ENCODE data around the gene KSR1.

The KSR1 gene

DNA sequence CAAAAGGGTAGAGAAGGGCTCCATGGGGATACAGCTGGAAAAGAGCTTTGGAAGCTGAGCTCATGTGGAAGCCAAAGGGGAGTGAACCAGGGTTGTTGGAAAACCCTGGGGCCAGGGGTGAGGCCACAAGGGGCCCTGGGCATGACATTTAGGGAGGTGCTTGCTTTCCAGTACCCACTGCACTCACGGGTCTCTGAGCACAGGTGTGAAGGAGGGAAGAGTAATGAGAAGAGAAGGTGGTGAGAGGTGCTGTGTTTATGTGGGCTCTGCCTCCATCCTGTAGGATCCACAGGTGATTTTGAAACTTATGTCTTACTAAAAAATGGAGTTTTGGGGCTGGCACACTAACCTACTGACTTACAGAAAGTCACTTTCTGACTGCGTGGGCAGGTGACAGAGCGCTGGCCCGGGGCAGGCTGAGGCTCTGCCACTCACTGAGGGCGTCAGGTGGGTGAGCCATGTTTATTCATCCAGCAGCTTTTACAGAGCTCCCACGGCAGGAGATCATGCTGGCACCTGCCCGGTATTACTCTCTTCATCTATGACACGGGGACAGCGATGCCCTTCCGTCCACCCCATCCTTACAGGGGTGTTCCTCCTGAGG, 18.9 kb downstream of the KSR1 start:
- no peak overlapping the region for H2AFZ ChIP-seq (ENCODE audit: low read length)
- no peak overlapping the region for H3K9ac ChIP-seq (ENCODE audit: low read depth, low read length, poor library complexity)
- H2AK5ac ChIP-seq (ENCODE audit: low read depth, low read length): no peak overlapping the region
- H3K9me3 ChIP-seq (replicated peaks in 1 of 2; ENCODE audit: control insufficient read depth in 2 of 2, insufficient read depth in 1 of 2, low read depth in 1 of 2, low read length in 2 of 2): no peaks in the 10 kb centered on the region
- no peak for DNase-seq (ENCODE audit: low spot score)
- H3K27me3 ChIP-seq (ENCODE audit: control insufficient read depth in 3 of 3, insufficient read depth in 3 of 3, low read depth in 1 of 3, low read length in 3 of 3): no peaks in the 10 kb centered on the region
- H4K91ac ChIP-seq (ENCODE audit: low read depth, low read length, poor library complexity): no peak overlapping the region
- H2BK120ac ChIP-seq (ENCODE audit: low read depth, low read length): no peak overlapping the region
- no peak overlapping the region for H2BK5ac ChIP-seq (ENCODE audit: low read length)
- no CpG with 5 or more reads among the region's 10 CpGs for WGBS, 2 donors (ENCODE audit: extremely low coverage in 2 of 2, insufficient read length in 2 of 2, insufficient replicate concordance in 1 of 2)
- no peak overlapping the region for H3K14ac ChIP-seq (ENCODE audit: low read length)
- no peak overlapping the region for H3K23ac ChIP-seq (ENCODE audit: low read depth, low read length, poor library complexity)
- no peak overlapping the region for H3K4me2 ChIP-seq (ENCODE audit: insufficient read depth, low read length, poor library complexity, severe bottlenecking)
- no peak overlapping the region for H2BK12ac ChIP-seq (ENCODE audit: low read length)
- H3K36me3 ChIP-seq (replicated peaks in 1 of 2; ENCODE audit: control insufficient read depth in 2 of 2, insufficient read depth in 2 of 2, low read length in 2 of 2): no peaks in the 10 kb centered on the region
- H3K4ac ChIP-seq (ENCODE audit: low read length): no peak overlapping the region
- H3K18ac ChIP-seq (ENCODE audit: low read length): no peak overlapping the region
- no peak overlapping the region for H2BK15ac ChIP-seq (ENCODE audit: low read length)
- peaks cover 0 to 12% of the 10 kb centered on the region in 2 donors for H3K4me1 ChIP-seq (ENCODE audit: control insufficient read depth in 2 of 2, insufficient read depth in 1 of 2, low read depth in 1 of 2, low read length in 2 of 2)
- no peak overlapping the region for H3K27ac ChIP-seq (replicated peaks; ENCODE audit: low read length)
- H3K79me1 ChIP-seq (ENCODE audit: low read depth, low read length): peaks cover 9% of the 10 kb centered on the region
- no peak overlapping the region for H3K4me3 ChIP-seq (ENCODE audit: low read length in 2 of 2)
- H4K8ac ChIP-seq (ENCODE audit: low read depth, low read length): no peak overlapping the region

DNA sequence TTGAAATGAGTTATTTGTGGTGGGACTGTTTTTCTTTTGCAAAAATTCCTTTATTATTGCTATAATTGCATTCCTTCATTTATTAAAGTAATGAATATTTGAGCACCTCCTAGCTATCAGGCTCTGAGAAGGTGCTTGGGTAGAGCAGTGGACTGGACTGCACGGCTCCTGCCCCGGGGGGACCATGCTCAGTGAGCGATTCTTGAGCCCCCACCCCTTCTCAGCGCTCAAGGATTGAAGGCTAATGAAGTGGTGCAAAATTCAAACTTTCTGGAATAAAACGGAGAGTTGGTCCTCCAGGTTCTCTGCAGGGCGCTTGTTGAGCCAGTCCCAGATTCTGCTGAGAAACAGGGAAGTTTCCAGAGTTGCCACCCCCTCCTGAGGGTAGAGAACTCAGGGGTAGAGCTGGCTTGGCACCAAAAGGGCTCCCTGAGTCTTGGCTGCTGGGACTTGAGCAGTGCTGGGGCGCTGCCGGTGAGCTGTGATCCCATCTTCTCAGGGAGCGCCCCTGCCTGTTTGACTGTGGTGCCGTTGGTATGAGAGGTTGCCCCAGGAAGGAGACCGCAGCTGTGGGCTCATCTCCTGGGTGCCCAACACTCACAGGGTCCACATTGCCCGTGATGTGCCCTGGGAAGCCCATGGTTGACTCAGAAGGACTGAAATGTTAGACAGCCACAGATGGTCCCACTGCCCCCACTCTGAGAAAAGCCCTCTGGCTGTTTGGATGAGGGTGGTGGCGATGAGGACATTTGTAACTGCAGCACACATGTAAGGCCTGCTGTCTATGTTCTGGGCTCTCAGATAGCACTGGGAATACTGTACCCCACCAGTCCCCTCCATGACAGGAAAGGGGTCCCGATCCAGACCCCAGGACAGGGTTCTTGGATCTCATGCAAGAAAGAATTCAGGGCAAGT, 20.0 kb downstream of the KSR1 start:
- Histone ChIP-seq H3K18ac (ENCODE audit: low read length) (no peak overlapping the region), H2BK12ac (ENCODE audit: low read length) (no peak overlapping the region), H3K4me2 (ENCODE audit: insufficient read depth, low read length, poor library complexity, severe bottlenecking) (no peak overlapping the region), H3K23ac (ENCODE audit: low read depth, low read length, poor library complexity) (no peak overlapping the region), H3K27ac (replicated peaks; ENCODE audit: low read length) (no peak overlapping the region), H4K8ac (ENCODE audit: low read depth, low read length) (no peak overlapping the region), H3K14ac (ENCODE audit: low read length) (no peak overlapping the region), H4K91ac (ENCODE audit: low read depth, low read length, poor library complexity) (no peak overlapping the region), H2BK5ac (ENCODE audit: low read length) (no peak overlapping the region), H3K9ac (ENCODE audit: low read depth, low read length, poor library complexity) (no peak overlapping the region), H3K36me3 (replicated peaks in 1 of 2; ENCODE audit: control insufficient read depth in 2 of 2, insufficient read depth in 2 of 2, low read length in 2 of 2) (no peaks in the 10 kb centered on the region), H3K79me1 (ENCODE audit: low read depth, low read length) (peaks cover 9% of the 10 kb centered on the region), H3K4ac (ENCODE audit: low read length) (no peak overlapping the region), H2BK15ac (ENCODE audit: low read length) (no peak overlapping the region), H3K4me1 (ENCODE audit: control insufficient read depth in 2 of 2, insufficient read depth in 1 of 2, low read depth in 1 of 2, low read length in 2 of 2) (peaks cover 0 to 12% of the 10 kb centered on the region in 2 donors), H3K27me3 (ENCODE audit: control insufficient read depth in 3 of 3, insufficient read depth in 3 of 3, low read depth in 1 of 3, low read length in 3 of 3) (no peaks in the 10 kb centered on the region), H2AK5ac (ENCODE audit: low read depth, low read length) (no peak overlapping the region), H2BK120ac (ENCODE audit: low read depth, low read length) (no peak overlapping the region), H2AFZ (ENCODE audit: low read length) (no peak overlapping the region), H3K4me3 (ENCODE audit: low read length in 2 of 2) (no peak overlapping the region), H3K9me3 (replicated peaks in 1 of 2; ENCODE audit: control insufficient read depth in 2 of 2, insufficient read depth in 1 of 2, low read depth in 1 of 2, low read length in 2 of 2) (no peaks in the 10 kb centered on the region)
- DNase-seq (ENCODE audit: low spot score): no peak
- no CpG with 5 or more reads among the region's 14 CpGs for WGBS, 2 donors (ENCODE audit: extremely low coverage in 2 of 2, insufficient read length in 2 of 2, insufficient replicate concordance in 1 of 2)

DNA sequence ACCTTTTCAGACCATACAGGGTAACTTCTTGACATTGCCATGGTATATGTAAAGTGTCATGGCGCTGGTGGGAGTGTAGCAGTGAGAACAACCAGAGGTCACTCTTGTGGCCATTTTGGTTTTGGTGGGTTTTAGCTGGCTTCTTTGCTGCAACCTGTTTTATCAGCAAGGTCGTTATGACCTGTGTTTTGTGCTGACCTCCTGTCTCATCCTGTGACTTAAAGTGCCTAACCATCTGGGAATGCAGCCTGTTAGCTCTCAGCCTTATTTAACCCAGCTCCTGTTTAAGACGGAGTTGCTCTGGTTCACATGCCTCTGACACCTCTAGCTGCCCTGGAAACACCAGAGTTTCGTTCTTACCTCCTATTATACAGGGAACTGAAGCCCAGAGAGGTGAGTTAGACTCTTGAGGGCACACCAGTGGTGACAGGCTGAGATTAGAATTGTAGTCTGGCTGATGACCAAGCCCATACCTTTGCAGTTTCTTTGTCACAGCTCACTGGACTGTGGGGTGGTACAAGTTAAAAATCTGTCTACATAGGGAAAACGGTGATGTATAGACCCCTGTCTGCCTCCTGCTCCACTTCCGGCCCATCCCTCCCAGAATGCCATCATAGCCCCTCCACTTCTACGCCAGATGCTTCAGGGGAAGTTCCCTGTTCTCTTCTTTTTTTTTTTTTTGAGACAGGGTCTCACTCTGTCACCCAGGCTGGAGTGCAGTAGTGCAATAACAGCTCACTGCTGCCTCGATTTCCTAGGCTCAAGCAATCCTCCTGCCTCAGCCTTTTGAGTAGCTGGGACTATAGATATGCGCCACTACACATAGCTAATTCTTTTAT, 21.0 kb downstream of the KSR1 start:
- H2AK5ac ChIP-seq (ENCODE audit: low read depth, low read length): no peak overlapping the region
- no peaks in the 10 kb centered on the region for H3K36me3 ChIP-seq (replicated peaks in 1 of 2; ENCODE audit: control insufficient read depth in 2 of 2, insufficient read depth in 2 of 2, low read length in 2 of 2)
- H2BK12ac ChIP-seq (ENCODE audit: low read length): no peak overlapping the region
- no peak overlapping the region for H2AFZ ChIP-seq (ENCODE audit: low read length)
- no peaks in the 10 kb centered on the region for H3K27me3 ChIP-seq (ENCODE audit: control insufficient read depth in 3 of 3, insufficient read depth in 3 of 3, low read depth in 1 of 3, low read length in 3 of 3)
- no peaks in the 10 kb centered on the region for H3K9me3 ChIP-seq (replicated peaks in 1 of 2; ENCODE audit: control insufficient read depth in 2 of 2, insufficient read depth in 1 of 2, low read depth in 1 of 2, low read length in 2 of 2)
- H3K4ac ChIP-seq (ENCODE audit: low read length): no peak overlapping the region
- no peak overlapping the region for H4K8ac ChIP-seq (ENCODE audit: low read depth, low read length)
- no CpG with 5 or more reads among the region's 9 CpGs for WGBS, 2 donors (ENCODE audit: extremely low coverage in 2 of 2, insufficient read length in 2 of 2, insufficient replicate concordance in 1 of 2)
- no peak for DNase-seq (ENCODE audit: low spot score)
- H3K4me1 ChIP-seq (ENCODE audit: control insufficient read depth in 2 of 2, insufficient read depth in 1 of 2, low read depth in 1 of 2, low read length in 2 of 2): peaks cover 0 to 7% of the 10 kb centered on the region in 2 donors
- no peak overlapping the region for H3K4me2 ChIP-seq (ENCODE audit: insufficient read depth, low read length, poor library complexity, severe bottlenecking)
- peaks cover 6% of the 10 kb centered on the region for H3K79me1 ChIP-seq (ENCODE audit: low read depth, low read length)
- H3K14ac ChIP-seq (ENCODE audit: low read length): no peak overlapping the region
- H2BK5ac ChIP-seq (ENCODE audit: low read length): no peak overlapping the region
- H3K18ac ChIP-seq (ENCODE audit: low read length): no peak overlapping the region
- no peak overlapping the region for H2BK120ac ChIP-seq (ENCODE audit: low read depth, low read length)
- no peak overlapping the region for H3K27ac ChIP-seq (replicated peaks; ENCODE audit: low read length)
- no peak overlapping the region for H3K4me3 ChIP-seq (ENCODE audit: low read length in 2 of 2)
- no peak overlapping the region for H2BK15ac ChIP-seq (ENCODE audit: low read length)
- H3K9ac ChIP-seq (ENCODE audit: low read depth, low read length, poor library complexity): no peak overlapping the region
- H4K91ac ChIP-seq (ENCODE audit: low read depth, low read length, poor library complexity): no peak overlapping the region
- no peak overlapping the region for H3K23ac ChIP-seq (ENCODE audit: low read depth, low read length, poor library complexity)
